Erythroblast (primary cell): ENCODE measurements around the gene BLMH.

ENCODE experiments used
- GATA1 ChIP-seq: IDR thresholded peaks from 2 replicates; pipeline ENCODE4 v1.6.1; 2011; ENCODE audit warnings: low read depth, mild to moderate bottlenecking, control low read depth, low read length, moderate library complexity
- POLR2A ChIP-seq: IDR thresholded peaks from 2 replicates; pipeline ENCODE4 v1.6.1; 2011; ENCODE audit warnings: mild to moderate bottlenecking, low read length

- TF ChIP-seq POLR2A (no peak), GATA1 (no peak)
Measured at GRCh38 chr17:30275911-30276310, 15.8 kb downstream of the BLMH start.
